HG02763 (cell line): ENCODE measurements around the gene KCNMA1.

Source experiments
- ATAC-seq: cut with Tn5 transposase; IDR thresholded peaks from one replicate; pipeline ENCODE4 v1.9.1; 2021; ENCODE audit warnings: mild to moderate bottlenecking, moderate library complexity; ENCODE audit not compliant: unreplicated experiment

Gene KCNMA1

GRCh38 chr10:77038407-77038806 lies 599.2 kb downstream of the KCNMA1 start:
- ATAC-seq, result no peak

DNA sequence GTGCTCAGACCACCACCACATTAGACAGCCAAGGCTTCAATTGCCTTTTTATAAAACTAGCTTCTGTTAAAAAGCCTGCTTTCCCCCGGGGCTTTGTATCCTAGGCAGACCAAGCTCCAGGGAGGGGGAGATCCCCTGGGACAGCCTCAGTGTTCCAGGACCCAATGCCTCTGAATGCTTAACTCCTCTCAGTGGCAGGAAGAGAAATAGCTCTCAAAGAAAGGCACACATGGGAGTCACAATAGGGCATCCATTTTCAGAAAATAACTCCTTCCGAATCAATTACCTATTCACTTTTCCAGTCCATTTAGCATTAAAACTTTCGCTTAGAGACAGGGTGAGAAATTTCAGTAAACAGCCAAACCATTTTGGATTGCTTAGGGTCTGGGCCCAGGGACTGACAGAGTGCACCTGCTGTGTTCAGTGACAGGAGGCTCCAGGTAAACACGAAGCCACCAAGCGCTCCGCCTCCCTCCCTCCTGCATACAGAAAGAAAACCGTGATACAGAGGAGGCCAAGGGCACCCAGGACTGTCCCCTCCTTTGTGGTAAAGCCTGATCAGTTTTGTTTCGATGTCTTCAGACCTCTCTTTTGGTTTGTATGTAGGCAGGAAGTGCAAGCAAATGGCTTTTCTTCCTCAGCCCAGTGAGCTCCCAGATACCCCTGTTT lies 599.7 kb downstream of the KCNMA1 start:
- ATAC-seq, result no peak

DNA sequence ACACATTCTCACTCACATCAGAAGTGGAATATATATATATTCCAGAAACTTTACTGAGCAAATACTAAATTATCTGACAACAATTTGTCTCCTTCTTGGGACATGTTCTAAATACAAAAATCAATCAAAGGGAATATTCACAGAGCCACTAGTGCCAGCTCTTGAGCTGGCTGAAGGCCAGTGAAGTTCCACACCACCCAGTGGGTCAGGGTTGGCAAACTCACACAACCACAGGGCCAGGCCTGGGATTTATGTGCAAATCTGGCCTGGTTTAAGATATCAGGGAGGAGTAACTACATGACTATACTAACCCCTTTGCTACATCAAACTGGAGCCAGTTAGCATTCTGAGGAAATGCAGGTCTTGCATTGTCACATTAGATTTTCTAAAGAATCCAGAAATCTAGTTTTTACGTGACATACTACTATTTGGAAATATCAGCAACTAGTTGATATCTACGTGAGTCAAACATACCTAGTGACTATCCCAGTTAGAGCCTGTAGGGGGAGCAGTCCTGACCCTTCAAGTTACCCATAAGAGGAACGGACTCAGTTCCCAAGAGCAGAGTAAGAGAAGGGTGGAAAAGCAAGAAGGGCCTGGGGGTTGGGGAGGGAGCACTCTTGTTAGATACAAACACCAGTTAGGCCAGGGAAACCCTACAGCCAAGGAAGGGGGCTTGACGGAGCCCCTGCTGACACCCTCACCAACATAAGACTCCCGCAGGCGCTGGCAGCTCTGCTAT lies 600.4 kb downstream of the KCNMA1 start:
- no peak for ATAC-seq

- no peak for ATAC-seq
Observed at GRCh38 chr10:77036276-77036675, 601.3 kb downstream of the KCNMA1 start.

DNA sequence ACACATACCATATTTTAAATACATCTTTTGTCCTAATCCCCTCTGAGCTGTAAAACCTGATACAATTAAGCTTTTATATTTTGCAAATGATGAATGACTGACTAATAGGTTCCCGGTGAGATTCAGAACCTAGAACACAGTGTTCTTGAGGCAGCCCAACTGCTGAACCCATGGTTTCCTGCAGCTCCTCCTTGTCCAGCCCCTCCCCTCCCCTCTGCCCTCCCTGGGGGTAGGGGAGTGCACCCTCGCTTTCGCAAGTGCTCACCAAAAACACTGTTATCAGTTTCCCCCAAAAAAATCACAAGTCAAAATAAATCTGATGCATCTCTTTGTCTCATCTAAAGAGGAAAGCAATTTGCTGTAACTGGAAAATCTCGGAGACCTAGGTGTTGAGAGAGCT lies 602.8 kb downstream of the KCNMA1 start:
- ATAC-seq, result no peak

GRCh38 chr10:77034240-77034639 lies 603.4 kb downstream of the KCNMA1 start:
- ATAC-seq, result no peak

- ATAC-seq, result no peak
Observed at GRCh38 chr10:77032188-77032570, 605.4 kb downstream of the KCNMA1 start.

DNA sequence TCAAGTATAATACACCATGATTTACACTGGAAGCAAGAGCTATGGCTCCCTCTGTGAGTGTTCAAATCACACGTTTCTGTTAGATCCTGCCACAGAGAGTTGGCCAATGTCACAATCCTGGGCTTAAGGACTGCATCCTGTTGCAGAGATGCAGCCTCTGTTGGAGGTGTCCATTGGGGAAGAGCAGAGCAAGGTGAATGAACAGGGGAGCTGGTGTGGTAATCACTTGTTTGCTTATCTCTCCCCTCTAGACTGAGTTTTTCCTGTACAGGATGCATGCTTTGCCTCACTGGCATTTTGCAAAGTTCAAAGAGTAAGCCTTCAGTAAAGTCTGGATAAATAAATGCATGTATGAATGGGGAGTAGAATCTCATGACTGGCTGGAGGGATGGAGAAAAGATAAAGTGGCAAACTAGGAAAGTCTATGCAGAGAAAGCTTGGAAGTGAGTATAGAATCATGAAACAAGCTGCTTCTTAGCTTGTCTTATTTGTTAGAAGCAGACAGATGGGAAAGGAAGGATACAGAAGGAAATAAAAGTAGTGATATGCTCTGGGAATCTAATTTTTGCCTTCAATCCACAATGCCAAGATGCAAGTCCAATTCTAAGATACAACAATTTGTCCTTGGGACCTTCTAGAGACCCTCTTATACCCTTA lies 605.9 kb downstream of the KCNMA1 start:
- ATAC-seq, result no peak

- ATAC-seq, result no peak
Observed at GRCh38 chr10:77030974-77031373, 606.6 kb downstream of the KCNMA1 start.

DNA sequence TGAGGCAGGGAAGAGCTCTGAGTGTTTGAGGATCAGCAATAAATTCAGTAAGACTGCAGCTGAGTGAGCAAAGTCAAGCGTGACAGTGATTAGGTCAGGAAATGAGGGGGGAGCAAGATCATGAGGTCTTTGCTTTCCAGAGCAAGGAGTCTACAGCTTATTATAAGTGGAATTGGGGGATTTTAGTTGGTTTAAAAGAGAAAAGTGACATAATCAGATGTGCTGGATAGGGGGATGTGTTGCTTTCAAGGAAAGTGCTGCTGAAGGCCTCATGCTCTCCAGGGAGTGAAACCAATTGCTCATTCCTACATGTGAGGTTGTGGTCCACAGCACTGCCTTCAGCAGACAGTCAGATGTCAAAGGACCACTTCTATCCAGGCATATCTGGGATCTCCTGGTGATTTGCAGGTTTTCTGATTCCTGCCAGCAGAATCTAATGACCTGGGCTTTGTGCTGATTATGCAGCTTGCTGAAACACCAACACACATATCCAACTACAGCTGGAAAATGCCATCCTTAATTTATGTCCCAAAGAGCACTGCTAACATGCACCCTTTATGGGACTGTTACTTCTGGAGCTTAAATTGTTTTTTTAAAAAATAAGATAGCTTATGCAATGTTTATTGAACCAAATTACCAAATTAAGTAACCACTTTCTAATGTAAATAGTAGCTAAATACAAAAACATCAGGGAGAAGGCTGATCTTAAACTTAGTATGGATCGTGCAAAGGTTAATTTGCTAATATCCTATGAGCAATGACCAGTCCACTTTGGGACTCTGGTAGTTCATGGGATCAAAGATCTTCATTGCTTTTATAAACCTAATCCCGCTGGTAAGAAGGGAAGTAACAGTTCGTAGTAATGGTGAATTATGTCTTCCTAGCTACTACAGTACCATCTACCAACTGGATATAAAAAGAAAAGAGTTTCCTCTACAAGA lies 607.6 kb downstream of the KCNMA1 start:
- ATAC-seq, result no peak

DNA sequence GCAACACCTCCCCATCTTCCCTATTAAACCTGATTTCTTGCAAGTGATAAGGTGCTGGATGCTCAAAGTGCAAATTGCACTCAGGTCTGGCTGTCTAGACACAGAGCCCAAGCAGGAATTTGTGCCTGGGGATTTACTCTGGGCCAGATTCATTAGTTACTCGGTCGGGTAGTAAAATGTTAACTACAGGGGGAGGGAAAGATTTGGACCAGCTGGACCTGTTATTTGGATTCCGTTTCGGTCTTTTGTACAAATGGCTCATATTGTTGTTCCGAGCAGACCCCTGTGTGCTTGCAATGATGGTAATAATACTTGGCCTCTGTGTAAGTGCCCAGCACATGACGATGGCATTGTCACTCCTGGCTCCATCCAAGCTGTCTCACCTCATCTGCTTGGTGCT lies 609.6 kb downstream of the KCNMA1 start:
- ATAC-seq, result no peak

- no peak for ATAC-seq
Observed at GRCh38 chr10:77027576-77027975, 610.0 kb downstream of the KCNMA1 start.

GRCh38 chr10:77027141-77027540 lies 610.5 kb downstream of the KCNMA1 start:
- ATAC-seq, result no peak

DNA sequence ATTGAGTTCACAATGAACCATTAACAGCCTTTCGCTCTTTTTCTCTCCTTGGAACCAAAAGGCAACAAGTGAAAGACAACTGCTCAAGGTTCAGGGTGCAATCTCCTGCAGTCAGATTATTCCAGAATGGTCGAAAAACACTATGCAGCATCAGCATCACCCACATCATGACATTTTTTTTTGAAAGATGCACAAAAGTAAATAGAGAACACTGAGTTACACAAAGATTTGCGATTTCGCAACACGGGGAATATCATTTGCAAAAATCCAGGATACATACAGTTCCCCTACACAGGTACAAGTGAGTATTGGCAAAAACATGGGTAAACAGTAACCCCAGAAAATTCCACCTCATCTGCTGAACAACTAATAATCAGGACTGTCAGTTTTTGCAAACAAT lies 611.5 kb downstream of the KCNMA1 start:
- no peak for ATAC-seq

- no peak for ATAC-seq
Observed at GRCh38 chr10:77024461-77024860, 613.1 kb downstream of the KCNMA1 start.

DNA sequence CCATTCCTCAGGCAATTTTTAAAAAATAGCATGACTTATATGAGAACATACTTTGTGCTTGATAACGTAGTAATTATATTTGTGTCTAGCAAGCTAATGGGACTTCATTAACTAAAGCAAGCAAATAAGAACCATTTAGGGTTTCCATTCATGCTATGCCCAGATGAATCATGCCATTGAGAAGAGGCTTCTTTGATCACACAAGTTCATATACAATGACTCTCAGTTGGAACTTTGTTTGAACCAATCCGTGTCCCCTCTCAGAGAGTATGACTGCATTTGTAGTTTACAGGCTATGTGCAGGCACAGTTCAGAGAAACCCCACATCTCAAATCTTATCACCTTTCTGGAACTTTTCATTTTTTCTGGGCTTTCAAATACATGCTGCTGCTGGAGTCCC lies 614.2 kb downstream of the KCNMA1 start:
- no peak for ATAC-seq

DNA sequence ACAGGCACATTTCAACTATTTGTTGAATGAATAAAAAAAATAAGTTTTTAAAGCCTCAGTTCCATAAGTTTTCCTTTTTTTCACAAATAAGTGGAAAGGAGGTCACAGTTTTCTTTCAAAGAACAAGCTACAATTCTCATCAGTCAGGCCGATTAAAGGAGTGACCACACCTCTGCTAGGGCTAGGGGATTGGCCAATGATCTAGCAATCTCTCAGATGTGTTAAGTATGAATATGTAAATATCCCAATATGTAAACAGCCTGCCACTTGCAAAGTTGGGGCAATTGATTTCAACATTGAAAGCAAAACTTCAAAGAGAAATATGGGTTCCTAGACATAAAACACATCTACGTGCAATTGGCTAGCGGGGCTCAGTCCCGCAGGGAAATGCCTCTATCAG lies 614.9 kb downstream of the KCNMA1 start:
- no peak for ATAC-seq

GRCh38 chr10:77021966-77022490 lies 615.6 kb downstream of the KCNMA1 start:
- no peak for ATAC-seq

DNA sequence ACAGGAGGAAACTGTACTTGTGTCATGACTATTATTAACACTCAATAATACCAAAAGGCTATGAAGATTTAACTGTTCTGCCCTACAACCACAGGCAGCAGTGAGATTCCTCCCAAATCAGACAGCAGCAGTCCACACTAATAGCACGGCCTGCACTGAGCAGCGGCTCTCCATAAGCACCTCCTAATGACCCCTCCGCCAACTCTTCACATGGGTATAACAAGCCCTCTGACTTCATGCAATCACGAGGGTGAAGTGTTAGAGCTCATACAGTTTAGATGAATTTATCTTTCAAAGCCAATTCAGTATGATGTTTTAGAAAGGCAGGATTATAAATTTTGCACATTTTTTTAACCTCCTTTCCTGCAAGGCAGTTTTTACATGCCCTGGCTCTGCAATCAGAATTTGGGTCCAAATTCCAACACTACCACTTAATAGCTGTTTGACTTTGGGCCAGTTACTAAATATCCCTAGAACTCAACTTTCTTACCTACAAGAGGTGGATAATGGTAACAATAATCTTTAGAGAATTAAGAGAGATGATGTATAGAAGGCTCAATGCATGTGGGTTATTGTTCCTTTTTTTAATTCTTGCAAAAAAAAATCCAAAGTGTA lies 617.1 kb downstream of the KCNMA1 start:
- no peak for ATAC-seq

GRCh38 chr10:77016855-77017254 lies 620.8 kb downstream of the KCNMA1 start:
- no peak for ATAC-seq
